AG08396 (cell line): ENCODE measurements around the gene C6orf47.
A peak's percentile ranks its signal among the peaks of the same experiment; 100 is the strongest.

Source experiments
- DNase-seq: peaks from one replicate; pipeline ENCODE4 v3.0.0; 2012; ENCODE audit warnings: low spot score, mixed read lengths

Gene C6orf47

DNA sequence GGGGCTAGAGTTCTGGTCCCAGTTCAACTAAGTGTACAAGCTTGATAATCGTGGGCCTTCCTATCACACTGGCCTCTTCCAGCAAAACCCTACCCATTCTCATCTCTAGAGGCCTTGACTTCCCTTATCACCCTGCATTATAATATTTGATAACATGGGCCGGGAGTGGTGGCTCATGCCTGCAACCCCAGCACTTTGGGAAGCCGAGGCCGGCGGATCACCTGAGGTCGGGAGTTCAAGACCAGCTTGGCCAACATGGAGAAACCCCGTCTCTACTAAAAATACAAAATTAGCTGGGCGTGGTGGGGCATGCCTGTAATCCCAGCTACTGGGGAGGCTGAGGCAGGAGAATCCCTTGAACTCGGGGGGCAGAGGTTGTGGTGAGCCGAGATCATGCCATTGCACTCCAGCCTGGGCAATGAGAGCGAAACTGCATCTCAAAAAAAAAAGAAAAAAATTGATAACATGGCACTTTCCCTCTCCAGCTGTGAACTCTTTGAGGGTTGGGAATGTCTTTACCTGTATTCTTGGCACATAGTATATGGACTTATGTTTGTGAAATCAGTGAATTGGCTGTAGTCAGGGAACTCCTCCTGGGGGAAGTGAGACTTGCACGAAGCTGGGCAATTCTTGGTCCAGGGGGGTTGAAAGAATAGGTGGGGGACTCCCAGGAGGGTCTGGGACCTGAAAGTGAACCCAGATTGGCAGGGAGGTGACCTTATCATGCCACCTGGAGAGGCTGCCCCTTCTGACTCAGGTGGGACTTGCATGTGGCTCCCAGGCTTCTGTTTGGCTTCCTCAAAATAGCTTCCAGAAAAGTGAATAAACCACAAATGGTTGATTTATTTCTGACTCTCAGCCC, 915 bp upstream of the C6orf47 start:
- no peak for DNase-seq

DNA sequence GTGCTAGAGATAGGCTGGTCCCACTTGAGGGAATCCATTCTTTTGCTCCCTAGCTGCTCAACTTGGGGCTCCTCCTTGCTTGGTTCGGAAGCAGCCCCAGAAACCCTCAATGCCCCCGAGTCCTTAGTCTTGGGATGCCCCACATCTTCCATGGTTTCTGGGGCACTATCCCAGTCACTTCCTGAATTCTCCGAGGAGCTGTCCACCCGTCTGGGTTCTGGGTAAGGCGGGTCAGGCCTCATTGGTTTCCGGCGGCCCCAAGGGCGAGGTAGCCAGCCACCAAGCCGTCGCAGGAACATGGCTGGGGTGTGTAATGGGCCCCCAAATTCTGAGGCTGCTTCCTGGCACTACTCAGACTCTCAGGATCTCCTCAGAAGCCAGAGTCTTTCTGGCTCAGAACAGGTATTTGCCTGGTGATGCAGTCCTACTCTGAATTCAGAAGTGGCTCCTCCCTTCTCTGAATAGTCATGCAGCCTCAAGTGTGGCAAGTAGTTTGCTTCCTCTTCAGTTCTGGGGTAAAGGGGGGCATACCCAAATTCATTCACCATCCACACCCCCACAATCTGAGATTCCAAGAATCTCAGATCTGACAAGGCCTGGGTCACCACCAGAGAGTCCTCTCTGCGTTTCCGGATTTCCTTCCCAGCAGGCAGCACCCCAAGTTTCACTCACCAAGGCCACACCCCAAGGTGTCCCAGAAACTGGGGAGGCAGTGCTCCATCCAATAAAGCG, 763 bp downstream of the C6orf47 start:
- DNase-seq, result peak; percentile 55

DNA sequence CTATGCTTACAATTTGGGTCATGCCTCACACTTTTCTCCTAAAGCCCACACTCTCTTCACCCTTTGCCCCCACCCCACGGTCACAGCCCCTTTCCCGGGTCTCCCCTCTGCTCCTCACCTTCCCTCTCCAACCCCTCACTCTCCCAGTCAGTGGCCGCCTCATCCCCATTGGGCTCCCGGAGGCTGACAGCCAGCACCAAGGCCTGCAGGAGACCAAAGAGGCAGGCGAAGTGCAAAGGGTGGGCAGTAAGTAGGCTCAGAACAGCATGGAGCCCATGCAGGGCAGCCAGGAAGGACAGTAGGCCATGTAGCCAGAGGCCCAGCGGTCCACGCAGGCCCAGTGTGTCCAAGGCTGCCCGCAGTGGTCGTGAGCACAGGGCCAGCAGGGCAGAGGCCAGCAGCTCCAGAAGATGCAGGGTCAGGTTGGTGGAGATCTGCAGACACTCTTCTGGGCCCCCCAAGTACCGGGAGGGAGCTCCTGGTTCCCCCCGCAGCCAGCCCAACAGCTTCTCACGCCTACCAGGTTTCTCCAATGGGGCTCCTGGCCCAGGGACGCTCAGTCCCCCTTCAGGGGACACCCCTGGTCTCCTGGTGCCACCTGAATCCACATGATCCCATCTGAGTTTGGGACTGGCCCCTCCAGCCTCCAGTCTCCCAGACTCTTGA, 1.5 kb downstream of the C6orf47 start:
- DNase-seq, result no peak

DNA sequence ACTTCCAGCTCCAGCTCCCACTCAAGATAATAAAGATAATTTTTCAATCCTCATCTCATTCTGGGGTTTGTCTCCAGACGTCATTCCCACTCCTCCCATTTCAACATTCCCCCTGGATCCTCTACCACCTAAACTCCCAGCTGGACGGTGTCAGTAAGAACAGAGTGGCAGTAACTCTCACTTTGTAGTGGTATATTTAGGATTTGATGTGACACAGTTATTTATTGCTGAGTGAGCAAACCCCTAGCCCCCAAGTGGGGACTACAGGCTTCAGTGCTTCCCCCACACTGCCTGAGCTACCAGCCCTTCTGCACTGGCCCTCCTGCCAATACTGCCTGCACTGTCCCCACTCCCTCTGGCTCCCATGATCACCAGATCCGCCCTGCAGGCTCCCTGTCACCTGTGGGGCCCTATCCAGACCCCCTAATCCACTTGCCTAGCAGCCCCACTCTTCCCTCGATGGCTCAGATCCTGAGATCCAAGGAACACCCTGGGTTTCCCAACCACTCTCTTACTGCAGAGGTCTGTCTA, 2.4 kb downstream of the C6orf47 start:
- no peak for DNase-seq

DNA sequence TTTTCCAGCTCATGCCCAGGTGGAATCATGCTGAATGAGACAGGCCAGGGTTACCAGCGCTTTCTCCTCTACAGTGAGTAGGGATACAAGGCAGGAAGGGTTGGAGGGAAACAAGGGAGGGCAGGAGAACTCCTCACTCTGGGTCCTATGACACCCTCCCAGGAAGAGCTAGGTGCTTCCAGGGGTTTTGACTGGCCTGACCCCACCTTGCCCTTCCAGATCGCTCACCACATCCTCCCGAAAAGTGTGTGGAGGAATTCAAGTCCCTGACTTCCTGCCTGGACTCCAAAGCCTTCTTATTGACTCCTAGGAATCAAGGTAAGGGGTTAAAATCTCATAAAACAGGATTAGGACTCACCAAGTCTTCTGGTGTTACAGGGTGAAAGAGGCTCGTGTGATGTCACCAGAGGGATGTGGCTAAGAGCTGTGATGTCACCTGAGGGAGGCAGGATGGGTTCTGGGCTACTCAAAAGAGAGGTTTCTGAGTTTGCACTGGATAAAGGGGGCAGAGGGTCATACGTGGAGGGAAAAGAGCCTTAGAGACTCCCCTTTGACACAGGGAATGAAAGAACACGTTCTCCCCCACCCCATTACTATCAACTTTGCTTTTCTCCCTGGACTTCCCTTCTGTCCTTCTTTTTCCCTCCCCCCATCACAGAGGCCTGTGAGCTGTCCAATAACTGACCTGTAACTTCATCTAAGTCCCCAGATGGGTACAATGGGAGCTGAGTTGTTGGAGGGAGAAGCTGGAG, 3.0 kb downstream of the C6orf47 start:
- DNase-seq, result no peak

DNA sequence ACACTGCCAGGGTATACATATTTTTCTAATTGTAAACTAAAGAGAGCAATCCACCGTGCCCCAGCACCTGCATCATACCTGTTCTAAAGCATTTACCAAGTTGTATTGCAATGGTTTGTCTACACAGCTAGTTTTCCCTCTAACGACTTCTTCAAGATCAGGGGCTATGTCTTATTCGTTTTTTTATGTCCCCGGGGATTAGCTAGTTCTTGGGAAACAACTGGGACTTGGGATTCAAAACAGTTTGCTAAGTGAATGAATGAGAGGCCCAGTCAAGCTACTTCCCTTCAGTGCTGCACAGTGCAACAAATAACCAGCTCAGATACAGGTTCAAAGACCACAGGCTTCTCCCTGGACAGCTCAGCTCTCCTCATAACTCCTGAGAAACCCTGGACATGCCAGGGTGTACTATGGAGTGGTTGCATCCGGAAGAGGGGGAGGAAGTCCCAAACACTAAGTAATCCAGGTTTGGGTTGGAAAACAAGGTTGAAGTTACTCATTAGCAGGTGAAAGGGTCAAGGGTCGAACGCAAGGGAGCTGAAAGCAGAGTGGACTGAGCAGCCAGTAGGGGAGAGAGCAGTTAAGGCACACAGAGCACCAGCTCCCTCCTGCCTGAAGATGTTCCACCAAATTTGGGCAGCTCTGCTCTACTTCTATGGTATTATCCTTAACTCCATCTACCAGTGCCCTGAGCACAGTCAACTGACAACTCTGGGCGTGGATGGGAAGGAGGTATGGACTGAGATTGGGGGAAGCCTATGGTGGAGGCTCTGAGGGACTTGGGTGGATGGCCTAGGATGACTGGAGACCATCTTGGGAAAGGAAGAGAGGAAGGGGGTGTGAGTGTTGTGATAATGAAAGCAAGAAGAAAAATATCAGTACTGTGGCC, 5.0 kb downstream of the C6orf47 start, which contains the start of gene APOM:
APOM (plus strand) TSS at position 546 of the 889 bp plus-strand sequence; CDS start at position 619, 73 bp downstream.
- no peak for DNase-seq

DNA sequence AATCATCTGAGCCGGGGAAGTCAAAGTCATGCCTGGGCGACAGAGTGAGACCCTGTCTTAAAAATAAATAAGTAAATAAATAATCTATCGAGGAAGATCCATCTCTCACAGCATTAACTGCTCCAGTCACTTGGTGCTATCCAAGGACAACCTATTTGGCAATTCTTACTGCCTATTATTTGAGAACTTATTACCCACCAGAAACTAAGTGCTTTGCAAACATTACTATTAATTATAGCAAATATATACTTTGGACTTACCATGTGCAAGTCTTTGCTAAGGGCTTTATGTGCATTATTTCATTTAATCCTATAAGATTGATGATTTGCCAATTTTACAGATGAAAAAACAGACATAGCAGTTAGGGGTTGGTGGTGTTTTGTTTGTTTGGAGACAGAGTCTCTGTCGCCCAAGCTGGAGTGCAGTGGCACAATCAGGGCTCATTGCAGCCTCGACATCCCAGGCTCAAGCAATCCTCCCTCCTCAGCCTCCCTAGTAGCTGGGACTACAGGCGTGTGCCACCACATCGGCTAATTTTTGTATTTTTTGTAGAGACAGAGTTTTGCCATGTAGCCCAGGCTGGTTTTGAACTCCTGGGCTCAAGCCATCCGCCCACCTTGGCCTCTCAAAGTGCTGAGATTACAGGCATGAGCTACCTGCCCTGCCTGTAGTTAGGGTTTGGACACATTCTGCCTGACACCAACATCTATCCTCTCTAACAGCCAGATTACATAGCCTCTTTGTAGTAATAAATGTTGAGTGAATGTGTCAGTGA, 5.8 kb downstream of the C6orf47 start:
- DNase-seq, result no peak

DNA sequence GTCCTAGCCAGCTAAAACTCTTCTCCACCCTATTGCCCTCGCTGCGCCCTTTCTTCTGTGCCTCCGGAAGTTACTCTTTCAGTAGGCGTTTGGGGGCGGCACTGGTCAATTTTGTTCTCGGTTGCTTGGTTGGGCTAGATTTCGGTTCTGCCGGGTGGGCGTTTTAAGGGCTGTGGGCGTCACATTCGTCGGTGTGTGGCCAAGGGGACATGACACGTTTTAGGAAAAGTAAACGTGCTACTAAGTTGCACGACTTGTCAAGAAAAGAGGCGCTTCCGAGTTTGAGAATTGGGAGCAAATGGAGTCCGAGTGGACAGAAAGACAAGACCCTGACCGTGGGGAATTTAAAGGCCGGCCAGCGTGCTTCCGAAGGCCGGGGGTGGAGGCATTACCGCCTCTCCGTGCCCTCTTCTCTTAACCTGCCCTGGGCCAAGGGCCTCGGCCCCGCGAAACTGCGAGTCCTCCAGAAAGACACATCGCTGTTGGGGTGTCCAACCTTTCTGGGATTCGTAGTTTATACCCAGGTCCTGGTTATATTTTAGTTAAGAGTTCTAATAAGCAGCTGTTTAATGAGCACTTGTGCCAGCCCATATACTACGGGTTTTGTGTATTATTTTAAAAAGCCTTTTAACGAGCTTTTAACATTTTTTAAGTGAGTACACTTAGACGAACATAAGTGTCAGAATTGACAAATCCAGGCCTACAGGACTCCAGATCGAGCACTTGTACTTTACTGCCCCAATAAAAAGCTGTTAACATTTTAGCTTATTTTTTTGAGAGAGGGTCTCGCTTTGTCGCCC, 7.5 kb downstream of the C6orf47 start:
- DNase-seq, result peak; percentile 89

DNA sequence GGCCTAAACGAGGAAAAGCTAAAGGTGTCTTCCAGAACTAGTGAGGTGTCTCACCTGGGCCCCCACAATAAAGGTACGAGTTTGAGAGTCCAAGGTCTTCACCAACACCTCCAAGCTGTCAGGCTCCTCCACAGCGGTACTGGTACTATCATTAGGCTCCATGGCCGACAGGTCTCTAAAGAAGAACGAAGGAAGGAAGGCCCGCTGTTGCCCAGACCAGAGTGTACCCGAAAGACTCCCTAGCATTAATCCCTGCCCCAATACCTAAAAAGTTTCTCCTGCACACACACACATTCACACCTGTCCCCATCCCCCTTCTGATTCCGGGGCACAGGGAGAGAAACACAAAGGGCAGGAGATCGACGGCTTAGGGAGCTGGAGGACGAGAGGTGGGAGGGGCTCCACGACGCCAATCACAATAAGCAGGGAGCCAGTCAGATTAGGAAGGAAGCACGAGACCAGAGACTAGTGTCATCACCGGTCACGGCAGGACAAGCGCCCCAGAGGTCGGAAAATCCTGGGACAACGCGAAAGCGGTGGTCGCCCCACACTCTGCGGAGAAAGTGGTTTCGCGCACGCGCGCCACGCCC, 8.9 kb downstream of the C6orf47 start:
- DNase-seq, result peak; percentile 83

DNA sequence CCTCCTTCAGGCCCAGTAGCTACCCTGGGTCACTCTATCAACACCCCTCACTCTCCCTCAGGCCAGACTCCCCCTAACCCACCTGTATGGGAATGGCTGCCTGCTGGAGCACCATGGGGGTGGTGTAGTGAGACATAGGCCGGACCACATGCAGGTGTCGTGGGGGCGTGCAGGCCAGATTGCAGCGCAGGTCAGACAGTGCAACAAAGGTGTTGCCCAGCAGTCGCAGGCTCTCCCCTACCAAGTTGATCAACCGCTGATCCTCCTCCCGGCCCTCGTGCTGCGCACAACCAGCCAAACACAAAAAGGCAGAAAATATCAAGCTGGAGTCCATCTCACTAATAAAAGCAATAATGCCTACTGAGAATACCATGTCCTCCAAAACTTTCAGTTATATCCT, 15.3 kb downstream of the C6orf47 start:
- no peak for DNase-seq

DNA sequence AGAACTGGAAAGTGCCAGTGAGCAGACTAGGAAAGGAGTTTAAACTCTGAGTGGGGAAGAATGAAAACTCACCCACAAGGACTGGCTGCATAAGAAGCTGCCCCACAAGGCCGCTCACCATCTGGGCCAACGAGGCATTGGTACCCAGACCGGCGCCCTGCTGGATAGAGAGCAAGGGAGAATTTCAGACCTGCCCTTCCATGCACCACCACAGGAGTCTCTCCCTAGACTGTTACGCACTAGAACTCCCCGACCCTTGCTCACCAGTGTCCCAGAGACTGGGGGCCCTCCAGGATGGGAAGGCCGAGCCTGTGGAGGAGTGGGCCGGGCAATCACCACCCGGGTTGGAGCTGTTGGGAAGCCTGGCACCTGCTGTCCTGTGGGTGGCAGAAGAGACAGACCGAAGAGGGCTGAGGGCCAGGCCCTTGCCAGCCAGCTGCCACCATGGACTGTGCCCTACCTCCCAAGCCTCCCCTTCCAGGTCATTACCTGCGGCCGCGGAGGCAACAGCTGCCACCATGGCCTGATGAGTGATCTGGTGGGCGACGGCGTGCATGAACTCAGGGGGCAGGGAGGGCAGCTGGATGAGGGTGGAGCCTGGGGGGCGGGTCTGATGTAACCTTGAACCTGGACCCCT, 16.6 kb downstream of the C6orf47 start:
- no peak for DNase-seq

DNA sequence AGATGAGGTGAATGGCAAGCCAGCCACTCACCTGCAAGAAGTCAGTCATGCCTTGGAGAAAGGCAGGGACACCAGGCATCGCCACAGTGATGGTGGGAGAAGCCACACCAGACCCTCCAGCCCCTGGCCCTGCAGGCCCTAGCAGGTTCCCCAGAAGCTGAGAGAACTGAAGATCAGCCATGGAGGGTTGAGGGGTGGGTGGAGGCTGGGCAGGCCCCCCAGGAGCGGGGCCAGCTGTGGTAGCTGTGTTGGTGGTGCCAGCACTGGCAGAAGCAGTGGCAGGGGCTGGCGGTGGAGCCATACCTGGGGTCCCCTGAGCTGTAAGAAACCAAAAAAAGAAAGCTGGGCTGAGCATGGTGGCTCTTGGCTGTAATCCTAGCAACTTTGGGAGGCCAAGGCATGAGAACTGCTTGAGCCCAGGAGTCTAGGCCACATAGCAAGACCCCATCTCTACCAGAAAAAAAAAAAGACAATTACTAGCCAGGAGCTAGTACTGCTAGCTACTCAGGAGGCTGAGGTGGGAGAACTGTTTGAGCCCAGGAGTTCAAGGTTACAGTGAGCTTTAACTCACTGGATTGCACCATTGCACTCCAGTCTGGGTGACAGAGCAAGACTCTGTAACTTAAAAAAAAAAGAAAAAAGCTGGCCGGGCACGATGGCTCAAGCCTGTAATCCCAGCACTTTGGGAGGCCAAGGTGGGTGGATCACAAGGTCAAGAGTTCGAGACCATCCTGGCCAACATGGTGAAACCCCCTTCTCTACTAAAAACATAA, 17.6 kb downstream of the C6orf47 start:
- DNase-seq, result no peak

DNA sequence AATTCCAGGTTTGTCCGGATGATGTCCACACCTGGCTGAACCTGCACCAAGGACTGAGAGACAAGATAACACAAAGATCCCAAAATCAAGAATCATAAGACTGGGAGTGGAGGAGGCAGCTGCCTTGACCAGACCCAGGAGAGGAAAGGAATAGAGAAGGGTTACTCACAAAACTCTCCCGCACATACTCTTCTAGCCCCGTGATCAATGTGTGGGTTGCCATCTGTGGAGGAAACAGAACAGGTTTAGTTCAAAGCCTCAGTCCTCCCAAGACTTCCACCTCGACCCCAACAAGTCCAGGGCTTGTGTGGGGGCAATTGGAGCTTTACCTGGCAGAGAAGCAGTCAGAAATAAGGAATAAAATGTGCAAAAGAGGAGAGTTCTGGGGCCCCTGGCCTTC, 19.2 kb downstream of the C6orf47 start:
- DNase-seq, result no peak

DNA sequence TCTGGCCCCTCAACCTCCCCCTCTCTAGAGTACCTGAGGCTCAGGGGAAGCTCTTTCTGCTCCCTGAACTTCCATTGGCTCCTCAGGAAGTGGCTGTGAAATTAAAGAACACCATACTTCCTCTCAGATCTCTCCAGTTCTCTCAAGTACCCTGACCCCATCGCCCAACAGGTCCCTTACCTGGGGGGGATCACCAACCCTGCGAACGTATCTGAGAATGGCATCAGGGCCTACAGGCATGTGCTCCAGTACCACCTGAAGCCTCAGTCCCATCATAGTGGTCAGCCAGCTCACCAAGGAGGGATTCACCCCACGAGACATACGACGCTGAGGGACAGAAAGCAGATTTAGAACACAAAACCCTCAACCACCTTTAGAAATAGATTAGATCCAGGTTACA, 20.0 kb downstream of the C6orf47 start:
- no peak for DNase-seq

DNA sequence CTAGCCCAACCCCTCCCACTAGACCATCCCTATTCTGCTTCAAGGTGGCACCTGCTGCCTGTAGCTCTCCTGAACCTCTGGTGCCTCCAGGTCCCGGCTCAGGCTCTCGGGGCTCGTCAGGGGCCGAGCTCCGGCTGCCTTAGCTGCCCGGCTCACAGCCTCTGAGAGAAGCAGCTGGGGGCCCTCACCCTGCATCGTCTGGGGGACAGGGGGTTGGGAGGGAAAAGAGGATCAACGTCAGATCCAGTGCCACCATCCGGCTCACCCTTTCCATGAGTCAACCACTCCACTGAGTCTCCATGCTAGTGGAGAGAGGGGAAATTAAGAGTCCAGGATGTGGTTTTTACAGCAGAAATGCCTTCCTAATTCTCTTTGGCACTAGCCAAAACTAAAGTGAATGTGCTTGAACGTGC, 21.1 kb downstream of the C6orf47 start:
- peak; percentile 55 for DNase-seq

DNA sequence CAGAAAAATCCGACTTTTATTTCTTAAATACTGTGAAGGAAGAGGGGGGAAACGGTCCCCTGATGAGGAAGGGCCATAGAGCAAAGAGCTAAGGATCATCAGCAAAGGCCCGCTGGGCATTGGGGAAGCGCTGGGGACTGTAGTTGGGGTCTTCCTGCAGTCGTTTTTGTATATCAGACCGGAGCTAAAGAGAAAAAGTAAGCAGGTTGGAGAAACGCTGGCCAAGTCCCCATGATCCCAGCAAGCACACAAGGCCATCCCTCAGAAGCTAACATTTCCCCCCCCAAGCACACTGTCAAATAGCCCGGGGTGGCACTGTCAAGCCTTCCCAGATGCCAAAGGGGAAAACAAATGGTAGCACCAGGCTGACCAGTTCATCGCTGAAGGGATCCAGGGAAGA, 21.5 kb downstream of the C6orf47 start:
- no peak for DNase-seq
